Measurements from ENCODE around the gene URB1.
"Not testable (repeated sequence)": the region's sequence is repeated elsewhere in the genome, so short reads cannot be mapped to it uniquely, and the experiment has no call there.

The URB1 gene

GRCh38 chr21:32411350-32412161 is 18.7 kb upstream of the URB1 start:
- no peak for DNase-seq

GRCh38 chr21:32410916-32411315 is 18.1 kb upstream of the URB1 start:
- DNase-seq: no peak

- DNase-seq: no peak
Measured at GRCh38 chr21:32410291-32410690, 17.5 kb upstream of the URB1 start.

GRCh38 chr21:32406405-32406804 is 13.6 kb upstream of the URB1 start:
- DNase-seq: no peak

- DNase-seq: peak; percentile 34
Measured at GRCh38 chr21:32403201-32403777, 10.5 kb upstream of the URB1 start.

GRCh38 chr21:32393677-32394001 is 827 bp upstream of the URB1 start:
- no peak for DNase-seq

GRCh38 chr21:32392299-32392879 is 423 bp downstream of the URB1 start:
- no peak for DNase-seq

- no peak for DNase-seq
Measured at GRCh38 chr21:32391755-32392154, 1.1 kb downstream of the URB1 start.

GRCh38 chr21:32390537-32391224 is 2.1 kb downstream of the URB1 start:
- not testable (repeated sequence) for DNase-seq

- DNase-seq: no peak
Measured at GRCh38 chr21:32389337-32390015, 3.3 kb downstream of the URB1 start.

GRCh38 chr21:32388306-32388705 is 4.5 kb downstream of the URB1 start:
- no peak for DNase-seq

GRCh38 chr21:32387151-32387550 is 5.7 kb downstream of the URB1 start:
- DNase-seq: no peak

GRCh38 chr21:32386195-32386870 is 6.5 kb downstream of the URB1 start:
- no peak for DNase-seq

GRCh38 chr21:32383812-32384211 is 9.0 kb downstream of the URB1 start:
- no peak for DNase-seq

GRCh38 chr21:32382108-32382644 is 10.6 kb downstream of the URB1 start:
- DNase-seq: no peak

GRCh38 chr21:32381571-32381970 is 11.2 kb downstream of the URB1 start:
- DNase-seq: no peak

- DNase-seq: no peak
Measured at GRCh38 chr21:32380940-32381339, 11.9 kb downstream of the URB1 start.

GRCh38 chr21:32378956-32379355 is 13.9 kb downstream of the URB1 start:
- no peak for DNase-seq

GRCh38 chr21:32377991-32378390 is 14.8 kb downstream of the URB1 start:
- no peak for DNase-seq

GRCh38 chr21:32377506-32377905 is 15.3 kb downstream of the URB1 start:
- no peak for DNase-seq

GRCh38 chr21:32372755-32373154 is 20.1 kb downstream of the URB1 start:
- peak; percentile 74 for DNase-seq

- peak; percentile 77 for DNase-seq
Measured at GRCh38 chr21:32371913-32372314, 20.9 kb downstream of the URB1 start.

All from NCI-H2029 treated with DMSO at 0.1 percent for 48 hours (cell line).